Ectodermal cell (in vitro differentiated cells): ENCODE measurements around the gene RSPH1.

Experiments used
- H3K27ac ChIP-seq: 2 replicates; pipeline ENCODE4 v1.7.0; 2013; ENCODE audit warnings: mild to moderate bottlenecking, low read depth, low read length; ENCODE audit not compliant: insufficient read depth, poor library complexity, severe bottlenecking
- H3K27me3 ChIP-seq: 2 replicates; pipeline ENCODE4 v1.7.0; 2013; ENCODE audit warnings: mild to moderate bottlenecking, low read length; ENCODE audit not compliant: insufficient read depth, control insufficient read depth, poor library complexity, severe bottlenecking
- H3K36me3 ChIP-seq: one replicate; pipeline ENCODE4 v1.7.0; 2013; ENCODE audit warnings: low read length; ENCODE audit not compliant: control insufficient read depth, insufficient read depth
- H3K4me1 ChIP-seq: one replicate; pipeline ENCODE4 v1.7.0; 2013; ENCODE audit warnings: low read length; ENCODE audit not compliant: control insufficient read depth, insufficient read depth
- H3K4me3 ChIP-seq: 2 replicates; pipeline ENCODE4 v1.7.0; 2013; ENCODE audit warnings: low read depth, low read length, control low read depth; ENCODE audit not compliant: insufficient read depth
- H3K9me3 ChIP-seq: 2 replicates; pipeline ENCODE4 v1.7.0; 2013; ENCODE audit warnings: mild to moderate bottlenecking, low read length, moderate library complexity; ENCODE audit not compliant: control insufficient read depth
- WGBS, 2 experiments: methylation state at CpG; one replicate each; pipeline ENCODE4 v1.1.7; 2013; ENCODE audit warnings: missing lambda C conversion rate in 2 of 2; 5-methylcytosine and 5-hydroxymethylcytosine counted together

RSPH1 gene

DNA sequence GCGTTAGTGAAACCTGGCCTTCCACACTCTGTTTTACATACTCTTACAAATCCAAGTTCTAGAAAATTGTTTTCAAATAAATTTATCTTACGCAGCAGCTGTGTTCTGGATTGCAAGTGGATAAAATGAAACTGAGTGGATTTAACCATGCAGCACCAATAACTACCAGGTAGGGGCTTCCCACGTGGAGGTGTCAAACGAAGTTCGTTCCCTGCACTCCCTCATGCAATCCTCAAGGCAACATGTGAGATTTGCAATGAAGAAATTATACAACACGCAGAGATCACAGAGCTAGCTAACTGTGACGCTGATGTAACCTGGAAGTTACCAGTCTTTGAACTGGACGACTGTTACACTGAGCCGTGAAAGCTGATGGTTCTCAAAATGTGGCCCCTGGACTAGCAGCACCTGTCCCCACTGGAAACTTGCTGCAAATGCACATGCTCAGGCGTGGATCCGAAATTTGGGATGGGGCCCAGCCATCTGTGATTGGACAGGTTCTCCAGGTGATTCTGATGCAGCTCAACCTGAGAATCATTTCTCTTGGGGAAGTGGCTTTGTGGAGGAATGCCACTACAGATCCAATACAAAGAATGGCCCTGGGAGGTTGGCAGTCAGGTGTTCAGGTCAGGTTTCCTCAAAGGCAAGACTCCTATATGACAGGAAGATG lies 36.3 kb downstream of the RSPH1 start:
- no peak overlapping the region for H3K27ac ChIP-seq
- H3K4me1 ChIP-seq, result peaks cover 5% of the 10 kb centered on the region
- no peak overlapping the region for H3K4me3 ChIP-seq
- no peaks in the 10 kb centered on the region for H3K9me3 ChIP-seq
- H3K36me3 ChIP-seq, result no peaks in the 10 kb centered on the region
- no peaks in the 10 kb centered on the region for H3K27me3 ChIP-seq
- WGBS, 2 experiments, result 84 to 86% methylated on average over 11 of the region's 11 CpGs

DNA sequence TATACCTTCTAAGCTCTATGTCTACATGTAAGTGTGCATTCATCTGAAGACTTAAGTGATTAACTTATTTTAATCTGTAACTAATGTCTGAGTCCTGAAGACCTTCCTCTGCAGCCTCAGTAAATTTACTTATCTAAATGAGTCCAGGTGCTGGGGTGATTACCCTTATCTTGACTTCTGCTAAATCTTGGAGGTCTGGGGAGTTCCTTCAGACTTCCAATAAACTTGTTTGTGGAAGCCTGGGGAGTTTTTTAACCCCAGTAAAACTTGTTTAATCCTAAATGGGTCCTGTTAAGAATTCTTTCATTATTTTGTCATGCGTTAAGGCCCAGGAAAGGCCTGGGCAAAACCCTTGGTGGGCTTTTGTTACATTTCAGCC lies 37.0 kb downstream of the RSPH1 start:
- H3K4me3 ChIP-seq, result no peak overlapping the region
- no peaks in the 10 kb centered on the region for H3K36me3 ChIP-seq
- H3K27me3 ChIP-seq, result no peaks in the 10 kb centered on the region
- H3K9me3 ChIP-seq, result no peaks in the 10 kb centered on the region
- H3K4me1 ChIP-seq, result peaks cover 5% of the 10 kb centered on the region
- H3K27ac ChIP-seq, result no peak overlapping the region
- WGBS, 2 experiments, result 69 to 73% methylated on average over 1 of the region's 1 CpG

DNA sequence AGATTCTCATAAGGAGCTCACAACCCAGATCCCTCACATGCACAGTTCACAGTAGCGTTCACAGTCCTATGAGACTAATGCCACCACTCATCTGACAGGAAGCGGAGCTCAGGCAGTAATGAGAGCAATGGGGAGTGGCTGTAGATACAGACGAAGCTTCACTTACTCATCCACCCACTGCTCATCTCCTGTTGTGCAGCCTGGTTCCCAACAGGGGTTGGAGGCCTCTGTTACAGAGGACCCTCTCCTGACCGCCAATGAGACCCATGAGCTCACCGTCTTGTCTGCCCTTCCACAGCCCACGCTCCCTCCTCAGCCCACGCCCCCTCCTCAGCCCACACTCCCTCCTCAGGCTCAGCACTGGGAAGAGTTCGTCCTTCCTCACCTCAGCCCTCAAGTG lies 39.6 kb downstream of the RSPH1 start:
- 83 to 89% methylated on average over 8 of the region's 8 CpGs for WGBS, 2 experiments
- Histone ChIP-seq H3K27me3 (no peaks in the 10 kb centered on the region), H3K27ac (no peak overlapping the region)

DNA sequence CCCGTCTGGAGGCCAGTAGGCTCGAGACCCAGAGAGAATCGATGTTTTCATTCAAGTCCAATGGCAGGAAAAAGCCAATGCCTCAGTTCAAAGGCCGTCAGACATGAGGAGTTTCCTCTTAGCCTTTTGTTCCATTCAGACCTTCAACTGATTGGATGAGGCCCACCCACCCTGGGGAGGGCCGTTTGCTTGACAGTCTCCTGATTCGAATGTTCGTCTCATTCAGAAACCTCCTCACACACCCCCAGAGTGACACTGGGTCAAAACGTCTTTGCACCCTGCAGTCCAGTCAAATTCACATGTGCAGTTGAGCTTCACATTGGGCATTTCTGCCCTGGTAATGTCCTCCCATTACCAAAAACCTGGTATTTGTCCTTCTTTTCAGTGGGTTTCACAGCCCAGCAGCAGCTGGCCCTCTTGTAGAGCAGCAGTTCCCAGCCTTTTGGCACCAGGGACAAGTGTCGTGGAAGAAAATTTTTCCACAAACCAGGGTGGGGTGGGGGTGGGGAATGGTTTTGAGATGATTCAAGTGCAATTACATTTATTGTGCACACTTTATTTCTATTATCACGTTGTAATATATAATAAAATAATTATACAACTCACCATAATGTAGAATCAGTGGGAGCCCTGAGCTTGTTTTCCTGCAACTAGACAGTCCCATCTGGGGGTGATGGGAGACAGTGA lies 40.1 kb downstream of the RSPH1 start:
- Histone ChIP-seq H3K27ac (no peak overlapping the region), H3K36me3 (no peaks in the 10 kb centered on the region), H3K9me3 (no peaks in the 10 kb centered on the region), H3K4me3 (no peak overlapping the region), H3K27me3 (no peaks in the 10 kb centered on the region), H3K4me1 (no peaks in the 10 kb centered on the region)
- WGBS, 2 experiments, result 92 to 94% methylated on average over 8 to 9 of the region's 10 CpGs

More for the DNA sequence above, 39.6 kb downstream of the RSPH1 start:
- H3K4me1 ChIP-seq, result no peaks in the 10 kb centered on the region
- no peaks in the 10 kb centered on the region for H3K36me3 ChIP-seq
- H3K4me3 ChIP-seq, result no peak overlapping the region
- H3K9me3 ChIP-seq, result no peaks in the 10 kb centered on the region

DNA sequence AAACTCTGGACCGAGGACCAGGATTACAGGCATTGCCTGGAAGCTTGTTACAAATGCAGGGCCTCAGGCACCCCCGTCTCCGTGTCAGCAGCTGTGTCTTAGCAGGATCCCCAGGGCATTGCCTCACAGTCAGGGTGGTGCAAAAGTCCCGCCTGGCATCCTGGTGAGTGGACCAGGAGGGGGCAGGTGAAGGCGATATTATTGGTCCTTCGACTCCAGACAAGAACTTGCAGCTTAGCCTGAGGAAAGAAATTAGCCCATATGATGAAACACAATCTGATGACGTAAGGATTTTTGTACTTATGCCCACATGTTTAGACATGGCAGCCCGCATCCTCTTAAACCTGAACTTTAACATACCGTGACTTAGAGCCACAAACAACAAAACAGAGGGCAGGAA lies 40.8 kb downstream of the RSPH1 start:
- Histone ChIP-seq H3K9me3 (no peaks in the 10 kb centered on the region), H3K36me3 (no peaks in the 10 kb centered on the region), H3K4me3 (no peak overlapping the region), H3K27me3 (no peaks in the 10 kb centered on the region), H3K4me1 (no peaks in the 10 kb centered on the region), H3K27ac (no peak overlapping the region)
- 78 to 80% methylated on average over 9 of the region's 9 CpGs for WGBS, 2 experiments

DNA sequence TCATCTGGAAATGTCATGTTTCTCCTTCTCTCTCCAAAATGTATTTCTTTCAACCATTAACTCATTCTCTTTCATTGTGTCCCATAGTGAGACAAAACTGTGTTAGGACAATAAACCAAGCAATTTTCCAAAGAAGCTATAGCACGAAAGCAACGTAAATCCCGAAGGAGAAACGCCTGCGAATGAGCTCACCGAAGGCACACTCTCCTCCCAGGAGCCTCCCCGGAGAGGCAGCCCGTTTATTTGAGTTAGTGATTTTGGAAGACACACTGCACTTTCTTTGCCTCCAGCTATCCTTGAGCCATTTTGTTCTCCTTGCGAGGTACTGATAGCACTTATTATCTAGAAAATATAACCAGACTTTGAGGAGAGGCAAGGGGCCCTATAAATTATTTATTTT lies 41.2 kb downstream of the RSPH1 start:
- Histone ChIP-seq H3K4me3 (no peak overlapping the region), H3K36me3 (no peaks in the 10 kb centered on the region), H3K27me3 (no peaks in the 10 kb centered on the region), H3K4me1 (no peaks in the 10 kb centered on the region), H3K27ac (no peak overlapping the region), H3K9me3 (no peaks in the 10 kb centered on the region)
- WGBS, 2 experiments, result 81% methylated on average over 9 of the region's 9 CpGs

DNA sequence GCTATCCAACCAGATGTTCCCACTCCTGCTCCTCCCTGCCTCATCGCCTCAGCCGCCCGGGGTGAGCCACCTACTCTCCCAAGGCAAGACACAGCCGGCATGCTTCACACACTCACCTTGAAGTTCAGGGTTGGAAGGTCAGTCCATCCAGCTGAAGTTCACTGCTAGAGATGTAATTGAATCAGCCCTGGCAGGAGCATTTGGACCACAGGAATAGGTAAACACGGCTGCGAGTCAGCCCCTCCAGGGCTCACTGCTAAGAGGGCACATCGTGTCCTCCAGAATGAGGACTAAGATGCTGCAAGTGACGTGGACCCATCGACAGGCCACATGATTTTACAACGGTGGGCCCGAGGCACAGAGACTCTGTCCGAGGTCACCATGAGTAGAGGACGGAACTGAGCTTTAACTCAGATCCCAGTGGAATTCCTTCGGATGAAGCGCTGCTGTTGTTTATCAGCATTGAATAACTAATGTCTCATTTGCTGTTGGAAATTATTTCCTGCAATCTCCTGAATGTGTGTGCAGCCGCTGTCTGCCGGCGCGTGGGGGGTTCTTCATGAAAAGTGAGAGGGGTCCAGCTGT lies 41.9 kb downstream of the RSPH1 start:
- no peaks in the 10 kb centered on the region for H3K36me3 ChIP-seq
- no peaks in the 10 kb centered on the region for H3K4me1 ChIP-seq
- 91 to 94% methylated on average over 19 of the region's 19 CpGs for WGBS, 2 experiments
- no peak overlapping the region for H3K27ac ChIP-seq
- H3K4me3 ChIP-seq, result no peak overlapping the region
- H3K9me3 ChIP-seq, result no peaks in the 10 kb centered on the region
- H3K27me3 ChIP-seq, result no peaks in the 10 kb centered on the region

DNA sequence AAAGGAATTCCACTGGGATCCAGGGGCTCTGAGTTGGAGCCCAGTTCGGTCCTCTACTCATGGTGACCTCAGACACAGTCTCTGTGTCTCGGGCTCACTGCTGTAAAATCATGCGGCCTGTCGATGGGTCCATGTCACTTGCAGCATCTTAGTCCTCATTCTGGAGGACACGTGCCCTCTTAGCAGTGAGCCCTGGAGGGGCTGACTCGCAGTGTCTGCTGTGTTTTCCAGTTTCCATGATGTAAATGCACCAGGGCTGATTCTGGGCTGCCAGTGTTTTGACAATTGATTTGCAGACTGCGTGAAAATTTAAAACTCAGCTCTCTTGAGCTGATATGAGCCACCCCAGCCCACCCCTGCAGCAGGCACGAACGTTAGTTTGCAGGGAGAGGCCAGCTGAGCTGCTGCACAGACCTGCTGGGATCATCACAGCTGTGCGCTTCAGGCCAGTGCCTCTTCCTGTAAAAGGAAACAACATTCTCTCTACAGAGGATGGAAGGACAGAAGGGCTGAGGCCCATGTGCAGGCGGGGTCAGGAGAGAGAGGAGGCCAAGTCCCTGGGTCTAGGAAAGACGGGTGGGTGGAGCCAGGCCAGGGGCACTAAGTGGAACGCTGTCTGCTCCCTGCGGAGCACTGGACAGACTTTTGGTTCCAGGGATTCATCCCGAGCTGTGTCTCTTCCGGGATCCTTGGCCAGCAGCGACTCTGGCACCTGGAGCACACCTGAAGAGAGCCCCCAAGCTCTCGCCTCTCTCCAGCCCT lies 42.6 kb downstream of the RSPH1 start:
- WGBS, 2 experiments, result 89 to 91% methylated on average over 18 of the region's 18 CpGs
- Histone ChIP-seq H3K27ac (no peak overlapping the region), H3K27me3 (no peaks in the 10 kb centered on the region), H3K4me3 (no peak overlapping the region), H3K4me1 (no peaks in the 10 kb centered on the region), H3K9me3 (no peaks in the 10 kb centered on the region), H3K36me3 (no peaks in the 10 kb centered on the region)

DNA sequence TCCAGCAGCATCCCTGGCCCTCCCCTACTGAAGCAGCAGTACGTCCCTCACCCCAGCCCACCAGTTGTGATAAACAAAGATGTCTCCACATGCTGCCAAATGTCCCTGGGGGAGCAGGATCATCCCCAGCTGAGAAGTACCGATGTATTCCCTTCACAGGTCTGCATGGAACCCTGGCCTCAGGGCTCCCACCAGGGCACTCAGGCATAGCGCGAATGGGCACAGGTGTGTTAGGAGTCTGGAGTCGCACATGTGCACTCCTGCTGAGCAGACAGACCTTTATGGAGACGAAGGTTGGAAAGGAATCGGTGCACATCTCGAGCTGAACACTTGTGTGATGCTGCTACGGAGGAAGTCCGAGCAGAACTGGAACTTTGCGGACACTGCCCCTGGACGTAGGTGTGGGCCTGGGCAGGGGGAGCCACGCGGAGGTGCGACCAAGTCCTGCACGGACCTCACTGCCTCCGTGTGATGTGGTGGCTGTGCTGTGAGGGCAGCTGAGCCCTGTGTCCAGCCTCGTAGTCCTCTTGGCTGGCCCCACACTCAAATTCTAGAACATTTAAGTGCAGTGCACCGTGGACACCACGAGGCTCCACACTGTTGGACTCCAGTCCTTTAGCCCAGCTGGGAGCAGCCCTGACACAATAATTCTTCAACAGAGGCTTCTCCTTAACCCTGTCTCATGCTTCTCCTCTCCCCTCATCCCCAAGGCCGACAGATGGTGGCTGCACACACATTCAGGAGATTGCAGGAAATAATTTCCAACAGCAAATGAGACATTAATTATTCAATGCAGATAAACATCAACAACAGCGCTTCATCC lies 43.4 kb downstream of the RSPH1 start:
- 92 to 93% methylated on average over 22 of the region's 22 CpGs for WGBS, 2 experiments
- H3K4me1 ChIP-seq, result no peaks in the 10 kb centered on the region
- H3K36me3 ChIP-seq, result no peaks in the 10 kb centered on the region
- H3K4me3 ChIP-seq, result no peak overlapping the region
- no peak overlapping the region for H3K27ac ChIP-seq
- no peaks in the 10 kb centered on the region for H3K27me3 ChIP-seq
- H3K9me3 ChIP-seq, result no peaks in the 10 kb centered on the region
